Bronchial epithelial cell (primary cell): Measurements from ENCODE around the gene GSTM1. TPM values are rescaled to one million over a fixed set of nuclear protein-coding genes. Genes with fewer than 3 reads are reported as not detected.

Experiments
- DNase-seq: peaks from one replicate; pipeline ENCODE4 v3.0.0-alpha.2; 2010; ENCODE audit warnings: low read depth
- FAIRE-seq: peaks from 2 replicates; lab custom pipeline; 2011; peaks lifted over from hg19 to GRCh38; lab: Jason Lieb, UNC
- H3K27me3 ChIP-seq: 2 replicates; pipeline ENCODE4 v1.5.1; 2011; ENCODE audit warnings: low read length; ENCODE audit not compliant: control insufficient read depth, insufficient read depth
- H3K36me3 ChIP-seq: 2 replicates; pipeline ENCODE4 v1.5.1; 2011; ENCODE audit warnings: low read length; ENCODE audit not compliant: control insufficient read depth, insufficient read depth
- H3K4me3 ChIP-seq: 2 replicates; pipeline ENCODE4 v1.5.1; 2011; ENCODE audit warnings: mild to moderate bottlenecking, low read depth, low read length, control low read depth
- CTCF ChIP-seq: IDR thresholded peaks from 2 replicates; pipeline ENCODE4 v1.5.1; 2011; ENCODE audit warnings: mild to moderate bottlenecking, moderate library complexity, low read length, control low read depth, inconsistent platforms; ENCODE audit not compliant: insufficient read depth, severe bottlenecking
- total RNA-seq: library from RNA; depleted of rRNA; stranded (reverse); fragments of >200 nt; gene quantifications from 2 replicates; pipeline ENCODE4 v1.2.1, GENCODE V29; 2014

The GSTM1 gene
- total RNA-seq, 1 donor from 2014 or later = 2.6 TPM

- DNase-seq = no peak
- no peak for FAIRE-seq
- Histone ChIP-seq H3K36me3 (no peaks in the 10 kb centered on the region), H3K4me3 (no peak overlapping the region), H3K27me3 (no peaks in the 10 kb centered on the region)
- no peak for TF ChIP-seq CTCF
Observed at GRCh38 chr1:109716121-109716520, 28.5 kb downstream of the GSTM1 start.

DNA sequence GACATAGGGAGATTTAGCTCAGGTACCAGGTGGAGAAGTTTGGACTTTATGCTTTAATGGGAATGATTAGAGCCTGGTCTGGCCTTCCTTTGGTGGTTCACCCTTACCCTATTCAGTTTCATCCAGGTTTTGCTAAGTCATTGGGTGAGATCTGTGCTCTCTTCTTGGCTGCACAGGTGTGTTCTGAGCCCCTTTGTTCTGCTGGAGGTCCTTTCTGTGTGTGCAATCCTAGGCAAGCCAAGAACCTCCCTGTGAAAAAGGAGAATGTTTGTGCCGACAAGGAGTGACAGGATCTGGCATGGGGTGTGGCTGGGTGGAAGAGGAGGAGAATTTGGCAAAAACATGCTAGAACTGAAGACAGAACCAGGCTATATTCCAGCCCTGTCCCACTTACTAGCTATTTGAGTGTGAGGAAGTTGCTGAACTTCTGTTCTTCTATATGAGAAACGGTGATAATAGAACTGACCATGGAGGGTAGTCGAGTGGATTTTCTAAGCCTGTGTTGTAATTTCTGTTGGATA, 29.0 kb downstream of the GSTM1 start:
- Histone ChIP-seq H3K36me3 (no peaks in the 10 kb centered on the region), H3K4me3 (no peak overlapping the region), H3K27me3 (no peaks in the 10 kb centered on the region)
- no peak for TF ChIP-seq CTCF
- DNase-seq (no peak), FAIRE-seq (no peak)

DNA sequence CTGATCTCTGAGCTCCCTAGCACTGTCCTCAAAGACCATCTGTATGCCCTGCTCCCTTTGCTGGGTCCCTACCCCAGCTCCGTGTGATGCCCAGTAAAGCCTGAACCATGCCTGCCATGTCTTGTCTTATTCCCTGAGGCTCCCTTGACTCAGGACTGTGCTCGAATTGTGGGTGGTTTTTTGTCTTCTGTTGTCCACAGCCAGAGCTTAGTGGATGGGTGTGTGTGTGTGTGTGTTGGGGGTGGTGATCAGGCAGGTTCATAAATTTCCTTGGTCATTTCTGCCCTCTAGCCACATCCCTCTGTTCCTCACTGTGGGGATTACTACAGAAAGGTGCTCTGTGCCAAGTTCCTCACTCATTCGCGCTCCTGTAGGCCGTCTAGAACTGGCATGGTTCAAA, 30.1 kb downstream of the GSTM1 start:
- DNase-seq (peak; percentile 52), FAIRE-seq (no peak)
- Histone ChIP-seq H3K36me3 (no peaks in the 10 kb centered on the region), H3K27me3 (no peaks in the 10 kb centered on the region), H3K4me3 (no peak overlapping the region)
- no peak for TF ChIP-seq CTCF

DNA sequence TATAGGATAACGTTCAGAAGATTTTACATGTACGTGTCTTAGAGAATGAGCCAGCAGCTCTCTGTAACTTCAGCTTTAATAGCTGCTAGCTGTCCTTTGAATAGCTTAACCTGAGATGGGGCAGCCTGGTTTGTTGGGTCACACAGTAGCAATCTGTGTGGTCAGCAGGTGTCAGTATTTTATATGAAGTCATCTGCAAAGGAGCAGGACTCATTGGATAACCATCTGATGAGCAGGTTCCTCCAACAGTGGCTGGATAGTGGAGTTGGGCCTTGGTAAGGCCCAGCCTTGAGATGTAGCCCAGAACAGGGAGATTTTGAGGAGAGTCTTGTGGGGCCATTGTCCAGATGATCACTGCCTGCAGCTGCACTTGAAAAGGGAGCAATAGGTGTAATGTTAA, 30.9 kb downstream of the GSTM1 start:
- no peak for TF ChIP-seq CTCF
- no peak overlapping the region for H3K4me3 ChIP-seq
- FAIRE-seq (no peak), DNase-seq (no peak)
- H3K36me3 ChIP-seq = no peaks in the 10 kb centered on the region
- H3K27me3 ChIP-seq = no peaks in the 10 kb centered on the region

DNA sequence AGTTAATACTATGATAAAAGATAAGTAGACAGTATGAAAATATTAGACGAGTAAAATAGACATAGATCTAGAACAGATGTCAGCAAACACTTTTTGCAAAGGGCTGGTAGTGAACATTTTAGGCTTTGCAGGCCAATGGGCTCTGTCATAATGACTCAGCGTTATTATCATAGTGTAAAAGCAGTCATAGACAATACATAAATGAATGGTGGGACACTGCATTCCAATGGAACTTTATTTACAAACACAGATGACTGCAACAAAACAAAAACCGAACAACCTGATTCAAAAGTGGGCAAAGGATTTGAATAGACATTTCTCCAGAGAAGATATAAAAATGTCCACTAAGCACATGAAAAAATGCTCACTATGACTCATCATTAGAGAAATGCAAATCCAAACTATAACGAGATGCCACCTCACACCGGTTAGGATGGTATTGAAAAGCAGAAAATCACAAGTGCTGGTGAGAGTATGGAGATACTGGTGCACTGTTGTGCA, 31.8 kb downstream of the GSTM1 start:
- H3K36me3 ChIP-seq = no peaks in the 10 kb centered on the region
- no peak overlapping the region for H3K4me3 ChIP-seq
- TF ChIP-seq CTCF = no peak
- DNase-seq = peak; percentile 50
- H3K27me3 ChIP-seq = no peaks in the 10 kb centered on the region
- FAIRE-seq = no peak

- TF ChIP-seq CTCF = no peak
- no peaks in the 10 kb centered on the region for H3K27me3 ChIP-seq
- no peak overlapping the region for H3K4me3 ChIP-seq
- FAIRE-seq = no peak
- DNase-seq = no peak
- no peaks in the 10 kb centered on the region for H3K36me3 ChIP-seq
Observed at GRCh38 chr1:109721042-109721441, 33.4 kb downstream of the GSTM1 start.
